ENCODE measurements around the gene BCL11A. TPM values are rescaled to one million over a fixed set of nuclear protein-coding genes. Genes with fewer than 3 reads are reported as not detected.

BCL11A gene
- total RNA-seq, 6 experiments from 2014 or later: 0.06 to 0.80 (median 0.37) TPM

GRCh38 chr2:60529785-60530627, 23.4 kb downstream of the BCL11A start:
- no peak overlapping the region for H3K4me3 ChIP-seq
- DNase-seq (no peak), ATAC-seq (peak; percentile 56 to 80 (median 71))
- H3K4me1 ChIP-seq: peaks cover 0 to 17% (median 2%) of the 10 kb centered on the region in 4 donors
- peak overlapping the region in 1 of 3 donors; percentile 3 for H3K27ac ChIP-seq
- H3K9me3 ChIP-seq: no peaks in the 10 kb centered on the region
- WGBS (ENCODE audit: insufficient coverage, low coverage, low lambda C conversion rate, missing lambda C conversion rate): 23% methylated on average over 17 of the region's 17 CpGs
- H3K36me3 ChIP-seq: no peaks in the 10 kb centered on the region
- no peak for TF ChIP-seq CTCF (IDR thresholded peaks at IDR 0.05)
- no peak for TF ChIP-seq POLR2A (IDR thresholded peaks at IDR 0.05)
- no peaks in the 10 kb centered on the region for H3K27me3 ChIP-seq
- intact Hi-C loops (cut with DNase I): no loop called here

- Histone ChIP-seq H3K27ac (no peak overlapping the region), H3K36me3 (no peaks in the 10 kb centered on the region), H3K27me3 (no peaks in the 10 kb centered on the region), H3K4me1 (peaks cover 0 to 17% (median 2%) of the 10 kb centered on the region in 4 donors), H3K4me3 (no peak overlapping the region), H3K9me3 (no peaks in the 10 kb centered on the region)
- intact Hi-C loops (cut with DNase I): no loop called here
- WGBS (ENCODE audit: insufficient coverage, low coverage, low lambda C conversion rate, missing lambda C conversion rate): 39% methylated on average over 3 of the region's 8 CpGs
- no peak for ATAC-seq
- no peak for DNase-seq
- TF ChIP-seq POLR2A (IDR thresholded peaks at IDR 0.05): no peak
- TF ChIP-seq CTCF (IDR thresholded peaks at IDR 0.05): no peak
These were observed 24.2 kb downstream of the BCL11A start for GRCh38 chr2:60529136-60529784.

DNA sequence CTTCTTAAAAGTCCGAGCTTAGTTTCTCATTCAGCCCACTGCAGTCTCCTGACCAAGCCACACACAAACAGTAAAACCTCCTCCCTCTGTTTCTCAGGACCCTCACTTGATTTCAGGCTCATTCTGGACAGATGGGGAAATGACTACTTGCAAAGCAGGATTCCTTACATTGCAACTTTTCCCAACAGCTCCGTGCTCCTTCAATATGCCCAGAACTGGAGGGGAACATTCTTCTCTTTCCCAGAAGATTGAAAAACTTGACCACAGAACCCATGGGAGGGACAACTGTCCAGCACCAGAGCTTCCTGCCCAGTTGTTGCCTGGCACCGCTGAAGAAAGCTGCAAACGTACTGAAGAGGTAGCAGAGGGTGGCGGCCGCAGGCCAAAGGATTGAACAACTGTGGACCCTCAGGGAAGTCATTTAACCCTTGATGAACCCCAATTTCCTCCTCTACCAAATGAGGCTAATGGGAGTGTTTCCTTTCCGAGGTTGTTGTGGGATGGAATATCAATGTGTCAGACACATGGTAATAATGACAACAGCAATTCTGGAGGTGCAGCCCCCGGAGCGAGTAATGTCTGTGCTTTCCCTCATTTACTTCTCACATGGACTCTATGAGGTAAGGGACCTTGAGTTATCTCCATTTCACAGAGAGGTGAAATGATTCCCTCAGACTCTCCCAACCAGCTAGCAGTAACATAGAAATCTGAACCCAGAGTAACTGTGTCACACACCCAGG, 25.0 kb downstream of the BCL11A start:
- peaks cover 0 to 17% (median 2%) of the 10 kb centered on the region in 4 donors for H3K4me1 ChIP-seq
- ATAC-seq (no peak), DNase-seq (no peak)
- no peaks in the 10 kb centered on the region for H3K36me3 ChIP-seq
- 73% methylated on average over 6 of the region's 9 CpGs for WGBS (ENCODE audit: insufficient coverage, low coverage, low lambda C conversion rate, missing lambda C conversion rate)
- intact Hi-C loops (cut with DNase I): no loop called here
- no peaks in the 10 kb centered on the region for H3K9me3 ChIP-seq
- no peak overlapping the region for H3K4me3 ChIP-seq
- no peak overlapping the region for H3K27ac ChIP-seq
- no peaks in the 10 kb centered on the region for H3K27me3 ChIP-seq
- TF ChIP-seq POLR2A (IDR thresholded peaks at IDR 0.05) (no peak), CTCF (IDR thresholded peaks at IDR 0.05) (no peak)

- no peak for DNase-seq
- Histone ChIP-seq H3K27me3 (no peaks in the 10 kb centered on the region), H3K27ac (no peak overlapping the region), H3K4me1 (peaks cover 0 to 17% (median 2%) of the 10 kb centered on the region in 4 donors), H3K4me3 (no peak overlapping the region), H3K36me3 (no peaks in the 10 kb centered on the region), H3K9me3 (no peaks in the 10 kb centered on the region)
- TF ChIP-seq POLR2A (IDR thresholded peaks at IDR 0.05) (no peak), CTCF (IDR thresholded peaks at IDR 0.05) (no peak)
- WGBS (ENCODE audit: insufficient coverage, low coverage, low lambda C conversion rate, missing lambda C conversion rate): 62% methylated on average over 8 of the region's 8 CpGs
- no peak for ATAC-seq
- intact Hi-C loops (cut with DNase I): no loop called here
These were observed 25.7 kb downstream of the BCL11A start for GRCh38 chr2:60527762-60528161.
